HG02763 (cell line): Measurements from ENCODE around the gene LINC01488.

ENCODE experiments used
- ATAC-seq: cut with Tn5 transposase; IDR thresholded peaks from one replicate; pipeline ENCODE4 v1.9.1; 2021; ENCODE audit warnings: mild to moderate bottlenecking, moderate library complexity; ENCODE audit not compliant: unreplicated experiment

LINC01488 gene

GRCh38 chr11:69524291-69524882, 42.9 kb downstream of the LINC01488 start:
- no peak for ATAC-seq

DNA sequence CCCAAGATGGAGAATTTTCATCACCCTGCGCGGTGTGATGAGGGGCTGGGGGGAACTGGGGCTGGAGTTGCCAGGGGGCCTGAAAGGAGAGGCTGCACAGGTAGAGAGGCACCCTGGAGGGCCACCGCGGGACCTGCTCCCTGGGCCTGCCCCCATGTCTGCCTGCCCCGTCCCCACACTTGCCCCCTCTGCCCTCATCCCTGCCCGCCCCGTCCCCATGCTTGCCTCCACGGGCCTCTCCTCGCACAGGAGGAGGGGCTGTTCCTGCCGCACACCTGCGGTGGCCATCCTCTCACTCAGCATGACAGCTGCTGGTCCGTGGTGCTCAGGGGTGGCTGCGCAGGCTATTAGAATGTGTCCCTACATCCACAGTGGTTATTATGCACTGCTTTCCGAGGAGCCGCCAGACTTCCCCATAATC, 43.5 kb downstream of the LINC01488 start:
- ATAC-seq = no peak

DNA sequence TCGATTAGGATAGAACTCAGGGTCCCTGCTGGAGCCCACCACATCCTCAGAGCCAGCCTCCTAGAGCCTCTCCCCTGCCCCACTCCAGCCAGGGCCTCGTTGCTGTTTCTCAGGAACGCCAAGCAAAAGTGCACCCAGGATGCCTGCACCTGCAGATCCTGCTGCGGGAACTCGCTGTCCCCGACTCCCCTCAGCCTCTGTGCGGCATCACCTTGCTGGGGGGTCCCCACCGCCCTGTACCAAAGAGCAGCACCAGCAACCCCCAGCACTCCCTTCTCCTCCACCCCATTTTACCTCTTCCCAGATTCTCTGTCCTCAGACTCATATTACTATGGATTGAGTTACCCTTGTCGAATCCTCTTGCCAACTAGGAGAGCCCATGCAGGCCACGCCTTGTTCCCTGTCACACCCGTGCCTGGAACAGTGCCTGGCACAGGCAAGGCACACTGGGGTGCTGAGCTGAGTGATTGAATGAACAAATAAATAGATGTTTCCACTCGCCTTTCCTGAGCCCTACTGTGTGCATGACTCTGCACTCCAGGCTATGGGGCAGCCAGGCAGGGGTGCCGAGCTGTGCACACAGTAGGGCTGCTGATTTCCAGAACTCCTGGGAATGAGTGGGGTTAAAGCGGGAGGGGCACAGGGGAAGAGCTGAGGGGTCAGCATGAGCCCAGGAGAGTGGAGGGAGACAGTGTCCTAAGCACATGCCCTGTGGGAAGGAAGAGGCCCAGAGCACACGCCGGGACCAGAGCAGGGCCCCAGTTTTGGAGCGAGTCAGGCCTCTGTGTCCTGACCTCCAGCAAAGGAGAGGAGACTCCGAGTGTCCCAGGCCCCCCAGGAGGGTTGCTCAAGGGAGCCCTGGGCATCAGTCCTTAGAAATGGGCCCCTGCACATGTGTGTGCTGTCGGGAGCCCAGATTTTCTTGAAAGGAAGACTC, 44.3 kb downstream of the LINC01488 start:
- ATAC-seq = no peak

DNA sequence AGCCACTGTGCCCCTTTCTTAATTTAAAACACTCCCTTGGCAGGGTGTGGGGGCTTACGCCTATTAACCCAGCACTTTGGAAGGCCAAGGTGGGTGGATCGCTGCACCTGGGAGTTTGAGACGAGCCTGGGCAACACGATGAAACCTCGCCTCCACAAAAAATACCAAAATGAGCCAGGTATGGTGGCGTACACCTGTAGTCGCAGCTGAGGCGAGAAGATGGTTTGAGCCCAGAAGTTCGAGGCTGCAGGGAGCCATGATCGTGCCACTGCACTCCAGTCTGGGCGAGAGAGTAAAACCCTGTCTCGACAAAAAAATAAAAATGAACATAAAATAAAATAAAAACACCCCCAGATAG, 45.0 kb downstream of the LINC01488 start:
- no peak for ATAC-seq

- ATAC-seq = no peak
These were observed 47.5 kb downstream of the LINC01488 start for GRCh38 chr11:69529001-69529400.

GRCh38 chr11:69530278-69531070, 49.0 kb downstream of the LINC01488 start:
- ATAC-seq = no peak

- ATAC-seq = no peak
These were observed 49.7 kb downstream of the LINC01488 start for GRCh38 chr11:69531071-69531716.

DNA sequence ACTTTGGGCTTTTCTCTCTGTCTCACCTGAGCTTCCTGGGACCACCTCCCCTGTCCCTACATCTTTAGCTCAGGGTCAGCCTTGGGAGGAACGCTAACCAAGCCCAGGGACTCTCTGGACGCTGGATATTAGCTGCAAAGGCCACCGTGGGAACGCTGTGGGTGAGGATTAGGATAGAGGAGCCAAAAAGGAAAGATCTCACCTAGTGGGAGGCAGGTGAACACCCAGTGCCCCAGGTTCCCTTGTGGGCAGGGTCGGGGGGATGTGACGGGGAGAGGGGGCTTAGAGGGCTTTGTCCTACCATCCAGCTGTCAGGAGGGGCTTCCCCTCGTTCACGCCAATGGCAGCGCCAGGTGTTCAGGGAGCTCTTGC, 50.2 kb downstream of the LINC01488 start:
- ATAC-seq = no peak

DNA sequence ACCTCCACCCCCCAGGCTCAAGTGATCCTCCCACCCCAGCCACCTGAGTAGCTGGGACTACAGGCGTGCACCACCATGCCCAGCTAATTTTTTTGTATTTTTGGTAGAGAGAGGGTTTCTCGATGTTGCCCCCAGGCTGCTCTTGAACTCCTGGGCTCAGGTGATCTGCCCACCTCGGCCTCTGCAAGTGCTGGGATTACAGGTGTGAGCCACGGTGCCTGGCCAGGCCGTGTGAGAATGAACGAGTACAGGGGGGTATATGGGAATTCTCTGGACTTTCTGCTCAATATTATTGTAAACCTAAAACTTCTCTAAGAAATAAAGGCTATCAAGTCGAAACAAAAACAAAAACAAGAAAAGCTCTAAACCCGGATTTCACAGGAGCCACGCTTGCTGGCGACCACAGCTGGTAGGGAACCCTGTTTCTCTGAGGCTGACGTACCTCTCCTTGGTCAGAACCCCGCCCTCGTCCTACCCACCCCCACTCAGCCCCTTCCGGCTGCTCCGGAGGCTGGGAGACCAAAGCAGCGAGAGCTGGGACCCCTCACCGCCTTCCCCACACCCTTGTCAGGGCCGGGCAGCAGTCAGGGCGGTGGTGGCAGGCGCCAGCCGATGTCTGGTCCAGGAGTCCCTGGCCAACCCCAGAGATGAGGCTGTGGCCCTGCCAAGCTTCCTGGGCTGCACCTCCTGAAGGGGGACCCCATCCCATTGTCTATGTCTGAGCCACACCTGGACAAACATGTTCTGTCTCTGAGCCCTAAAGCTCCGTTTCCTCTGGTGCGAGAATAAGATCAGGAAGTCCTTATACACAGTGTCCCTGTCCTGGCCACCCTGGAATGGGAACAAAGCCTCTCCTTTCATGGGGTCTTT, 52.1 kb downstream of the LINC01488 start:
- no peak for ATAC-seq

DNA sequence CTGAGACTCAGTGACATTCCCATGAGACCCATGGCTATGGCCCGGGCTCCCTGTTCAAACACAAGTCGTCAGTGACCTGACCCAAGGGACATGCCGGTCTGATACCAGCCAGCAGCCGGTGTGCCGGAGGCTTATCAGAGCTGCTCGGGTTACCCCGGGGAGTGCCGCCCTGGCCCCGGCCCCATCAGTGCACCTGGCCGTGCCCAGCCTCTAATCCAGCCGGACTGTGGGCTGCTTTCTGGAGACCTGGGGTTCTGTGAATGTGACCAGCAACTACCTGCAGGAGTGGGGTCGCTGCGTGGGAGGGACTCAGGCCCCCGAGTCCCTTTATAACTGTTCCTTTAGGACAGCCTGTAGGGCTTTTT, 52.7 kb downstream of the LINC01488 start:
- no peak for ATAC-seq

GRCh38 chr11:69535908-69536307, 54.4 kb downstream of the LINC01488 start:
- ATAC-seq = no peak

GRCh38 chr11:69536406-69536805, 54.9 kb downstream of the LINC01488 start:
- ATAC-seq = no peak

- no peak for ATAC-seq
These were observed 55.7 kb downstream of the LINC01488 start for GRCh38 chr11:69537126-69537525.

DNA sequence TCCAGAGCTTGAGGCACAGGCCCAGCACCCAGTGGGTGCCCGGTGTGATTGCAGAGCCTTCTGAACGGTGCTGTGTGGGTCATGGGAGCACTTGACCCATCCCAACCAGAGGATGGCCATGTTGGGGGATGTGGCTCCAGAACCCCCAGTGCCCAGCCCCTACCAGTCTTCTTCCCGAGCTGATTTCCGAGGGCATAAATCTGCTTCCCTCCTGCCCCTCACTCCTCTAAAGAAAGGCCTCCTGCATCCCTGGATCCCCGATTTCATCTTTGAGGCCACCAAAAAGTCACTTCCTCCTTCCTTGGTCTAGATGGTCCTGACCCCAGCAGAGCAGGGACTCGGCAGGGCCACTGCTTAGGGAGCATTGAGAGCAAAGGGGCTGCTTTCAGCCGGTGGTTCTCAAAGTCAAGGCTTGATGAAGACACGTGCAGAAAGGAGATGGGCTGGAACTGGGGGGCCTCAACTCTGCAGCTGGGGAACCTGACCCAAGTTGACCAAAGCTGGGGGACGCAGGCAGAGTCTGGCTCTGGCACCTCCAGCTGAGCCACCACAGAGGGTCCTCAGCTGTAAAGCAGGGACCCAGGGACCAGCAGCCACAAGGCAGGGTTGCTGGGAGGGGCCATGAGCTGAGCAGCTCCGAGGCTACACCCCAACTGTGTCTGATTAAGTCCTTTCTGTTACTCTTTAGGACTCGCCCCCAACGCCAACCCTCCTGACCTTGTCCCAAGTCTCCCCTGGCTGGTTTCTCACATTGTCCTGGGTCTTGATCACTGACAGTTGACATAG, 56.6 kb downstream of the LINC01488 start:
- ATAC-seq = no peak

DNA sequence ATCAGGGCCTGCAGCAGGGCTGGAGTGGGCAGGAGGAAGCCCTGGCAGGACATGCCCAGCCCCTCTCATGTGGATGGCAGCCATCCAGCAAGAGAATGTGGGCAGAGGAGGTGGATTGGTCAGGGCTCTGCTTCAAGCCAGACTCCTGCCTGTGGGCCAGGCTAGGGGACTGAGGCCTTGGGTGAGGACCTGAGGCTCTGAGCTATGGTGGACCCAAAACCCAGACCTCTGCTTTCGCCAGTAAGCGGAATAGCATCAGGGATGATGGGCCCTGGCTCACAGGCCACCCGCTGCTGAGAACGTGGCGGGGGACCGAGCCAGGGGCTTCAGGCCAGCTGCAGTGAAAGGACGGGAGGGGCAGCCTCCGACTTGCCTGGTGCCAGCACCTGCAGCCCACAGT, 57.4 kb downstream of the LINC01488 start:
- no peak for ATAC-seq

- ATAC-seq = no peak
These were observed 58.1 kb downstream of the LINC01488 start for GRCh38 chr11:69539416-69540117.

GRCh38 chr11:69540118-69541000, 58.9 kb downstream of the LINC01488 start:
- ATAC-seq = no peak

DNA sequence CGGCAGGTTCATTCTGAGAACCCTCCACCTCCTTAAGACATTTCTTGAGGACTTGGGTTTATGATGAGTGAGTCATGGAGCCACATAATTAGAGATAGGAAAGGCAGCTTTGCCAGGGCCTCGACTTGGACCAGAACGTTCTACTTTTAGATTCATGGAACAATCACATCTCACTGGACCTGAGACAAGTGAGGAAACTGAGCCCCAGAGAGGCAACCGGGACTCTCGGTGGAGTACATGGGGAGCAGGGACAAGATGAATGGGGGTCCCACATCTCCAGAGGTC, 59.5 kb downstream of the LINC01488 start:
- no peak for ATAC-seq
